ENCODE measurements around the gene PTPRE.

The PTPRE gene

DNA sequence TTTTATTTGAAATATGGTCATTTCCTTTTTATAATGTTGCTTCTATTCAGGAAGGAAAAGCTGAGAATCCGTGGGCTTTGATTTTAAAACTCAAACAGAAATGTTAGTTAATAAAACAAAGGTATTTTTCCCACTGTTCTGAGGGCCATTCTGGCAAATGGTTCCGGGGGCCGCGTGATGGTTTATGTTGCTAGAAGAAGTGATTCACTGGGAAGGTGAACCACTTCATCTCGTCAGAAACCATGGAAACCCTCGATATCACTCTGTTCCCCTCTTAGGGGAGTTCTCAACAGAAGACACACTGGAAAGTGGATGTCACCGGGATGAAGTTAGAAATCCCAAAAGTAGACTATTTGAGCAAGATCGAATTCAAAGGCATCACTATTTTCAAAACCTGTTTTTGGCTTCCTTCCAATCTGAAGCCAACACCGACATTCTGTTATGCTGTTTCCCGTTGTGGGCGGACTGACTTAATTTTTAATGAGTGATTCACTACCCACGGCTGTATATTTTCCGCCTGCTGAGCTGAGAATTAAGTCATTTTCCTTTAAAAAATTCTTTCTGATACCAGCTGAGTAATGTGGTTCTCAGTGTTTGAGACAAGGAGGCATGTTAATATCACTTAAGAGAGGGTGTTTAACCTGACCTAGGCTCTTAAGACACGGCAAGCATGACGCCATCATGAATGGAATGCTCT, 84.1 kb downstream of the PTPRE start:
- DNase-seq (ENCODE audit: extremely low read depth, low read depth), result no peak
- TF ChIP-seq, protein P1, sequence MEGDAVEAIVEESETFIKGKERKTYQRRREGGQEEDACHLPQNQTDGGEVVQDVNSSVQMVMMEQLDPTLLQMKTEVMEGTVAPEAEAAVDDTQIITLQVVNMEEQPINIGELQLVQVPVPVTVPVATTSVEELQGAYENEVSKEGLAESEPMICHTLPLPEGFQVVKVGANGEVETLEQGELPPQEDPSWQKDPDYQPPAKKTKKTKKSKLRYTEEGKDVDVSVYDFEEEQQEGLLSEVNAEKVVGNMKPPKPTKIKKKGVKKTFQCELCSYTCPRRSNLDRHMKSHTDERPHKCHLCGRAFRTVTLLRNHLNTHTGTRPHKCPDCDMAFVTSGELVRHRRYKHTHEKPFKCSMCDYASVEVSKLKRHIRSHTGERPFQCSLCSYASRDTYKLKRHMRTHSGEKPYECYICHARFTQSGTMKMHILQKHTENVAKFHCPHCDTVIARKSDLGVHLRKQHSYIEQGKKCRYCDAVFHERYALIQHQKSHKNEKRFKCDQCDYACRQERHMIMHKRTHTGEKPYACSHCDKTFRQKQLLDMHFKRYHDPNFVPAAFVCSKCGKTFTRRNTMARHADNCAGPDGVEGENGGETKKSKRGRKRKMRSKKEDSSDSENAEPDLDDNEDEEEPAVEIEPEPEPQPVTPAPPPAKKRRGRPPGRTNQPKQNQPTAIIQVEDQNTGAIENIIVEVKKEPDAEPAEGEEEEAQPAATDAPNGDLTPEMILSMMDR (IDR thresholded peaks at IDR 0.05; ENCODE audit: low read depth, low read length), result no peak

DNA sequence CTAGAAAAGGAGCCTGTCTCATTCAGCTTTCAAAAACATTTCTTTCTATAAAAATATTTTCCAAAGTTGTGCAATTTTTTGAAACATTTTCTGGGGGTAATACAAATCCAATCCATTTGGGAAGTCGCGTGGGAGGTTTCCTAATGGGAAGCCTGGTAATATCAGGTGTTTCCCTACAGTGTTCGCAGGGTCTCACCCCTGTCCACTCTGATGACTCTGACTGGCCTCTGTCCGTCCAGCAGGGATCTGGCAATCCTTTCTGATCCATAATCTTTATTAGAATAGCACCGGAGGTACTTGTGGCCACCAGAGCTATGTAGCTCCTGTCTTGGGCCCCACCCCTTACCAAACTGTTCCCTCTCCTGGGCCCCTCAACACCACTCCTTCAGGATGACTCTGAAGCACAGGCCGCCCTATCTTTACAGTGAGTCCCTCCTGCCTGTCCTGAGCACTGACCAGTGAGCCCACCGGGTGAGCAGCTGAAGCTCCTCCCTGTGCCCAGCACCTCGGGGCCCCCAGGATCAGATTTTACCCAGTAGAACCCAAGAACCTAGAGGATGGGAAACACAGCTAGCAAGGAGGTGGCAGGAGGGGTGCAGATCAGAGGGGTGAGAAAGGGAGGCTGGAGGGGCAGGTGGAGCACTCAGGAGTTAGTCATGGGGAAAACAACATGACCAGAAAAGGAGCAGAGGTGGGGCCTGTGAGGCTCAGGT, 84.8 kb downstream of the PTPRE start:
- no peak for DNase-seq (ENCODE audit: extremely low read depth, low read depth)
- TF ChIP-seq, protein P1 (IDR thresholded peaks at IDR 0.05; ENCODE audit: low read depth, low read length), result no peak

DNA sequence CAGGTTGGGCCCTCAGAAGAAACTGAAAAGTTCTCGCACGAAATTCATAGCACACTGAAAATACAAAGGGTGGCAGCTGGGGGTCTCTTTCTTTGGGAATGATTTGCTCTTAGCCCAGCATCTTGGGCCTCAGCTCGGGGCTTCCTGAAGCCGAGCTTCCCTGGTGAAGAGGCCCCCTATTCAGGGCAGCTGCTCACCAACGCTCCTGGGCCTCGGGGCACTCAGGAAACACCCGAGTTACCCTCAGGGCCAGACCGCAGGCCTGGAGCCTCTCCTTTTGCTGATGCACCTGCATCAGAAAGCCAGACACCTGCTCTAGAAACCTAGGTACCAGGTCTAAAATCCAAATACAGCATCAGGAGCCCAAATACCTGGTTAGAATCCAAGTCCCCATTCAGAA, 85.5 kb downstream of the PTPRE start:
- no peak for DNase-seq (ENCODE audit: extremely low read depth, low read depth)
- TF ChIP-seq, protein P1 (IDR thresholded peaks at IDR 0.05; ENCODE audit: low read depth, low read length), result no peak

DNA sequence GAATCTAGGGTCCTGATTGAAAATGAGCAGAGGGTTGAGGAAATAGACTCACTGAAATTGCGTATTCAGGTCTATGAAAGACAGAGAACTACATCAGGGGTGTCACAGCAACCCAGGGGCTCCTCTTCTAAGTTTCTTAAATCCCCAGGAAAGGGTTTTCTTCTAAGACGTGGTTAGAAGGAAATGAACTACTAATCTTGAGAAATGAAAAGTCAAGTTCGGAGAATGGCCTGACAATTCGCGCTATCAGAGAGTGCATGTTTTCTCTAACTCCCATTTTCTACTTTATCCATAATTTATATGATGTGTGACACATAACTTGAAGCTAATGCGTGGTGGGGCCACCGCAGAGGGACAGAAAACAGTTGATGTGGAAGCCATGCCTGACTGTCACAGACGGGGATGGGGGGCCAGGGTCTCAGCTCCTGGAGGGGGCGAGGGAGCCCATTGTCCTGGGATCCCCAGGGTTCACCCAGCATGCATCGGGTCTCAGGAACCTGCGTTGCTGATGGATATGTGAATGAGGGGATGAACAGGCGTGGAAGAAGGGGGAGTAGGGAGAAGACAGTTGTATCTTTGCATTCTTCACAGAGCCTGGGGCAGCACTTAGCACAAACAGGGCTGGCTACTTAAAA, 86.3 kb downstream of the PTPRE start:
- DNase-seq (ENCODE audit: extremely low read depth, low read depth), result no peak
- TF ChIP-seq, protein P1 (IDR thresholded peaks at IDR 0.05; ENCODE audit: low read depth, low read length), result no peak

DNA sequence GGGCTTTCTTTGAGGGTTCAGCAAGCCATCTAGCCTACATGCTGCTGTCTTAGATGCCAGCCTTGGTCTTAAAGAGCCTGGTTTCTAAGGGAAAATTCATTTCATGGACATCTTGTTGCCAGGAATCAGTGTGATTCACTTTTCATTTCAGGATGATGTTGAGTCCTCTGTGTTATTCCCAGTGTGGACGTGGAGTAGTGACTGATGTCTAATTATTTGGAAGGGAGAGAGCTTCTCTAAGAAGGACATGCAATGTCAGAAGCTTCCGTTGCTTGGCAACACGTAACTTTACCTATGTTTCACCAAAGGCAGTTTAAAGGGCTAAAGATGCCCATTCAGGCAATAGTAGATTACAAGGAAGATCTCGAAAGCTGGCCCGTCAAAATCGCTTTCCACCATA, 89.0 kb downstream of the PTPRE start:
- TF ChIP-seq, protein P1 (IDR thresholded peaks at IDR 0.05; ENCODE audit: low read depth, low read length), result no peak
- DNase-seq (ENCODE audit: extremely low read depth, low read depth), result no peak

DNA sequence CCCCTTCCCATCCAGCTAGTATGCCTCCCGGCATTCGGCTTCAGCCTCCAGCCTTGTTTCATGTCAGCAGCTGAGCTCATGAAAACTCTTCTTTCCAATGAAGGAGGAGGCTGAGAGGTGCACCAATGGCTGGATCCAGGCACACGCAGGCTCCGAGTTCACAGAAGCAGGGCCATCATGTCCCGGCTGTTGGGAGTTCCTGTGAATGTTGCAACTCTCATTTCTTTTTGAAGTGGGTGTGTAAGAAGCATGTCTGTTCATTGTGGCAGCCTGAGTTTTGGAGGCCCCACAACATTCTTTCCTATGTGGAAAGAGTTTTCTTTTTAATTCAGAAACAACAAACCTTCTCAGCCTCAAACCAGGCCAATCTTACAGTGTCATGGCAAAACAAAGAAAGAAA, 89.7 kb downstream of the PTPRE start:
- DNase-seq (ENCODE audit: extremely low read depth, low read depth), result no peak
- TF ChIP-seq, protein P1 (IDR thresholded peaks at IDR 0.05; ENCODE audit: low read depth, low read length), result no peak

DNA sequence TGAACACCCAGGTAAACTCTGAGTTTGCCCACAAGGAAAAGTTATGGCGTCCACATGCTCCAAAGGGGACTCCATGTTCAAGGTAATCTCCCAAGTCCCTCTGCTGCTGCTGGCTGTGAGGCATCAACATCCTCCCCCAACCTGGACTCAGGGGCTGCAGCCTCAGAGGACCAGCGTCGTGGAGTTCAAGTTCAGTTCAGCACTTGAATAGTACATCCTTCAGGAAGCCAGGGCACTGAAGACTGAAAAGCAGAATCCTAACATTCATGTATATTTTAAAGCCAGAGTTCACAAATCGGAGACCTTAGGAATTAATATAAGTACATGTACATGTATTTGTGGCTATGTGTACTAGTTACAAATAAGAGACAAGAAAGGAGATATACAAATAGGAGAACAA, 90.4 kb downstream of the PTPRE start:
- TF ChIP-seq, protein P1 (IDR thresholded peaks at IDR 0.05; ENCODE audit: low read depth, low read length), result no peak
- no peak for DNase-seq (ENCODE audit: extremely low read depth, low read depth)

All from AG09319 (cell line).